ENCODE measurements around the gene GPR83.
"Not testable (repeated sequence)": the region's sequence is repeated elsewhere in the genome, so short reads cannot be mapped to it uniquely, and the experiment has no call there.

GPR83 gene

GRCh38 chr11:94405062-94405833 is 4.0 kb upstream of the GPR83 start:
- no peak overlapping the region for H3K27ac ChIP-seq (ENCODE audit: low read depth, low read length)
- H3K4me1 ChIP-seq (ENCODE audit: control insufficient read depth, insufficient read depth, low read length) = no peaks in the 10 kb centered on the region
- H3K9ac ChIP-seq (ENCODE audit: low read length) = no peak overlapping the region
- no peak overlapping the region for H3K4me3 ChIP-seq (ENCODE audit: low read length)
- peaks cover 9% of the 10 kb centered on the region for H3K27me3 ChIP-seq (ENCODE audit: control insufficient read depth, insufficient read depth, low read length)
- H3K36me3 ChIP-seq (ENCODE audit: control insufficient read depth, insufficient read depth, low read length) = no peaks in the 10 kb centered on the region

- Histone ChIP-seq H3K36me3 (ENCODE audit: control insufficient read depth, insufficient read depth, low read length) (no peaks in the 10 kb centered on the region), H3K27me3 (ENCODE audit: control insufficient read depth, insufficient read depth, low read length) (peaks cover 12% of the 10 kb centered on the region), H3K4me1 (ENCODE audit: control insufficient read depth, insufficient read depth, low read length) (no peaks in the 10 kb centered on the region)
These were observed 1.1 kb upstream of the GPR83 start for GRCh38 chr11:94402355-94402754.

GRCh38 chr11:94401773-94402265 is 600 bp upstream of the GPR83 start:
- Histone ChIP-seq H3K9ac (ENCODE audit: low read length) (no peak overlapping the region), H3K4me3 (ENCODE audit: low read length) (peak overlapping the region; percentile 60), H3K27ac (ENCODE audit: low read depth, low read length) (no peak overlapping the region), H3K36me3 (ENCODE audit: control insufficient read depth, insufficient read depth, low read length) (no peaks in the 10 kb centered on the region), H3K4me1 (ENCODE audit: control insufficient read depth, insufficient read depth, low read length) (no peaks in the 10 kb centered on the region), H3K27me3 (ENCODE audit: control insufficient read depth, insufficient read depth, low read length) (peaks cover 12% of the 10 kb centered on the region)

More at GRCh38 chr11:94402355-94402754, 1.1 kb upstream of the GPR83 start:
- Histone ChIP-seq H3K27ac (ENCODE audit: low read depth, low read length) (no peak overlapping the region), H3K9ac (ENCODE audit: low read length) (no peak overlapping the region), H3K4me3 (ENCODE audit: low read length) (no peak overlapping the region)

GRCh38 chr11:94400457-94400838 is 771 bp downstream of the GPR83 start:
- H3K4me3 ChIP-seq (ENCODE audit: low read length) = peak overlapping the region; percentile 60
- H3K36me3 ChIP-seq (ENCODE audit: control insufficient read depth, insufficient read depth, low read length) = no peaks in the 10 kb centered on the region
- H3K27me3 ChIP-seq (ENCODE audit: control insufficient read depth, insufficient read depth, low read length) = peaks cover 12% of the 10 kb centered on the region
- H3K27ac ChIP-seq (ENCODE audit: low read depth, low read length) = no peak overlapping the region
- no peaks in the 10 kb centered on the region for H3K4me1 ChIP-seq (ENCODE audit: control insufficient read depth, insufficient read depth, low read length)
- no peak overlapping the region for H3K9ac ChIP-seq (ENCODE audit: low read length)

GRCh38 chr11:94400050-94400449 is 1.2 kb downstream of the GPR83 start:
- Histone ChIP-seq H3K36me3 (ENCODE audit: control insufficient read depth, insufficient read depth, low read length) (no peaks in the 10 kb centered on the region), H3K4me1 (ENCODE audit: control insufficient read depth, insufficient read depth, low read length) (no peaks in the 10 kb centered on the region), H3K4me3 (ENCODE audit: low read length) (no peak overlapping the region), H3K9ac (ENCODE audit: low read length) (no peak overlapping the region), H3K27ac (ENCODE audit: low read depth, low read length) (no peak overlapping the region), H3K27me3 (ENCODE audit: control insufficient read depth, insufficient read depth, low read length) (peaks cover 12% of the 10 kb centered on the region)

GRCh38 chr11:94398101-94398500 is 3.1 kb downstream of the GPR83 start:
- no peak overlapping the region for H3K27ac ChIP-seq (ENCODE audit: low read depth, low read length)
- H3K27me3 ChIP-seq (ENCODE audit: control insufficient read depth, insufficient read depth, low read length) = peaks cover 12% of the 10 kb centered on the region

GRCh38 chr11:94396282-94396681 is 4.9 kb downstream of the GPR83 start:
- Histone ChIP-seq H3K9ac (ENCODE audit: low read length) (no peak overlapping the region), H3K36me3 (ENCODE audit: control insufficient read depth, insufficient read depth, low read length) (no peaks in the 10 kb centered on the region), H3K27me3 (ENCODE audit: control insufficient read depth, insufficient read depth, low read length) (peaks cover 12% of the 10 kb centered on the region), H3K4me1 (ENCODE audit: control insufficient read depth, insufficient read depth, low read length) (no peaks in the 10 kb centered on the region), H3K4me3 (ENCODE audit: low read length) (no peak overlapping the region), H3K27ac (ENCODE audit: low read depth, low read length) (no peak overlapping the region)

More at GRCh38 chr11:94398101-94398500, 3.1 kb downstream of the GPR83 start:
- Histone ChIP-seq H3K9ac (ENCODE audit: low read length) (no peak overlapping the region), H3K36me3 (ENCODE audit: control insufficient read depth, insufficient read depth, low read length) (no peaks in the 10 kb centered on the region), H3K4me1 (ENCODE audit: control insufficient read depth, insufficient read depth, low read length) (no peaks in the 10 kb centered on the region), H3K4me3 (ENCODE audit: low read length) (no peak overlapping the region)

GRCh38 chr11:94391937-94392336 is 9.3 kb downstream of the GPR83 start:
- H3K4me3 ChIP-seq (ENCODE audit: low read length); H3K4me1 ChIP-seq (ENCODE audit: control insufficient read depth, insufficient read depth, low read length); H3K27me3 ChIP-seq (ENCODE audit: control insufficient read depth, insufficient read depth, low read length); H3K36me3 ChIP-seq (ENCODE audit: control insufficient read depth, insufficient read depth, low read length); H3K27ac ChIP-seq (ENCODE audit: low read depth, low read length); H3K9ac ChIP-seq (ENCODE audit: low read length): not testable (repeated sequence)

GRCh38 chr11:94379613-94380012 is 21.6 kb downstream of the GPR83 start:
- Histone ChIP-seq H3K27ac (ENCODE audit: low read depth, low read length) (no peak overlapping the region), H3K27me3 (ENCODE audit: control insufficient read depth, insufficient read depth, low read length) (no peaks in the 10 kb centered on the region), H3K4me3 (ENCODE audit: low read length) (no peak overlapping the region), H3K4me1 (ENCODE audit: control insufficient read depth, insufficient read depth, low read length) (no peaks in the 10 kb centered on the region), H3K36me3 (ENCODE audit: control insufficient read depth, insufficient read depth, low read length) (no peaks in the 10 kb centered on the region), H3K9ac (ENCODE audit: low read length) (no peak overlapping the region)

GRCh38 chr11:94376841-94377240 is 24.4 kb downstream of the GPR83 start:
- no peak overlapping the region for H3K4me3 ChIP-seq (ENCODE audit: low read length)
- no peaks in the 10 kb centered on the region for H3K4me1 ChIP-seq (ENCODE audit: control insufficient read depth, insufficient read depth, low read length)
- H3K9ac ChIP-seq (ENCODE audit: low read length) = no peak overlapping the region
- H3K27me3 ChIP-seq (ENCODE audit: control insufficient read depth, insufficient read depth, low read length) = no peaks in the 10 kb centered on the region
- no peaks in the 10 kb centered on the region for H3K36me3 ChIP-seq (ENCODE audit: control insufficient read depth, insufficient read depth, low read length)
- H3K27ac ChIP-seq (ENCODE audit: low read depth, low read length) = no peak overlapping the region

GRCh38 chr11:94370576-94370975 is 30.6 kb downstream of the GPR83 start:
- H3K4me1 ChIP-seq (ENCODE audit: control insufficient read depth, insufficient read depth, low read length); H3K27ac ChIP-seq (ENCODE audit: low read depth, low read length): not testable (repeated sequence)

GRCh38 chr11:94350850-94351563 is 50.2 kb downstream of the GPR83 start:
- not testable (repeated sequence) for H3K36me3 ChIP-seq (ENCODE audit: control insufficient read depth, insufficient read depth, low read length); H3K27ac ChIP-seq (ENCODE audit: low read depth, low read length); H3K9ac ChIP-seq (ENCODE audit: low read length); H3K4me3 ChIP-seq (ENCODE audit: low read length); H3K27me3 ChIP-seq (ENCODE audit: control insufficient read depth, insufficient read depth, low read length); H3K4me1 ChIP-seq (ENCODE audit: control insufficient read depth, insufficient read depth, low read length)

More at GRCh38 chr11:94370576-94370975, 30.6 kb downstream of the GPR83 start:
- H3K9ac ChIP-seq (ENCODE audit: low read length); H3K4me3 ChIP-seq (ENCODE audit: low read length); H3K27me3 ChIP-seq (ENCODE audit: control insufficient read depth, insufficient read depth, low read length); H3K36me3 ChIP-seq (ENCODE audit: control insufficient read depth, insufficient read depth, low read length): not testable (repeated sequence)

Measured in rectal smooth muscle tissue (tissue), 1 donor.